HUES48 (cell line): ENCODE results near the gene TEX19.

Experiments used
- H3K27ac ChIP-seq: one replicate; pipeline ENCODE4 v1.7.0; 2013; ENCODE audit warnings: low read depth, low read length, inconsistent platforms
- H3K27me3 ChIP-seq: 2 replicates; pipeline ENCODE4 v1.6.1; 2013; ENCODE audit warnings: mild to moderate bottlenecking, low read length; ENCODE audit not compliant: control insufficient read depth, insufficient read depth
- H3K36me3 ChIP-seq: 2 replicates; pipeline ENCODE4 v1.6.1; 2013; ENCODE audit warnings: low read length; ENCODE audit not compliant: control insufficient read depth, insufficient read depth
- H3K4me1 ChIP-seq: 2 replicates; pipeline ENCODE4 v1.6.1; 2013; ENCODE audit warnings: mild to moderate bottlenecking, low read length; ENCODE audit not compliant: control insufficient read depth, insufficient read depth
- H3K4me3 ChIP-seq: 2 replicates; pipeline ENCODE4 v1.5.1; 2013; ENCODE audit warnings: mild to moderate bottlenecking, low read depth, low read length
- H3K9ac ChIP-seq: 2 replicates; pipeline ENCODE4 v1.6.1; 2013; ENCODE audit warnings: mild to moderate bottlenecking, low read depth, low read length, moderate library complexity
- H3K9me3 ChIP-seq: 2 replicates; pipeline ENCODE4 v1.6.1; 2013; ENCODE audit warnings: low read length; ENCODE audit not compliant: control insufficient read depth, insufficient read depth

Gene TEX19

GRCh38 chr17:82400830-82401229, 41.8 kb downstream of the TEX19 start:
- Histone ChIP-seq H3K27me3 (no peaks in the 10 kb centered on the region), H3K36me3 (no peaks in the 10 kb centered on the region), H3K27ac (no peak overlapping the region), H3K9ac (no peak overlapping the region), H3K4me3 (no peak overlapping the region), H3K4me1 (no peaks in the 10 kb centered on the region), H3K9me3 (no peaks in the 10 kb centered on the region)

DNA sequence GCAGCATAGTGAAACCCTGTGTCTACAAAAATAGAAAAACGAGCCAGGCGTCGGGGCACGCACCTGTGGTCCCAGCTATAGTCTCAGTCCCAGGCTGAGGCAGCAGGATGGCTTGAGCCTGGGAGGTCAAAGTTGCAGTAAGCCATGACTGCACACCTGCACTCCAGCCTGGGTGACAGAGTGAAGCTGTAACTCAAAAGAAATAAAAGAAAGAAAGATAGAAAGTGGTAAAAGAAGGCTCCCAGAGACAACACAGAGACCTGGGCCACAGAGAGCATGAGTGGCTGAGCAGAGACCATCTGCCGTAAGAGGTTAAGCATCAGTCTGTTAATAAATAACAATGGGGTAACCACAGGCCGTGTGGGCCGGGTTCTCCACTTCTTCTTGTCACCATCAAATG, 43.8 kb downstream of the TEX19 start:
- H3K36me3 ChIP-seq, result no peaks in the 10 kb centered on the region
- no peaks in the 10 kb centered on the region for H3K27me3 ChIP-seq
- no peak overlapping the region for H3K9ac ChIP-seq
- H3K4me1 ChIP-seq, result no peaks in the 10 kb centered on the region
- H3K4me3 ChIP-seq, result no peak overlapping the region
- H3K9me3 ChIP-seq, result no peaks in the 10 kb centered on the region
- H3K27ac ChIP-seq, result no peak overlapping the region

- H3K4me3 ChIP-seq, result no peak overlapping the region
- no peaks in the 10 kb centered on the region for H3K27me3 ChIP-seq
- H3K36me3 ChIP-seq, result no peaks in the 10 kb centered on the region
- H3K9ac ChIP-seq, result no peak overlapping the region
- no peak overlapping the region for H3K27ac ChIP-seq
- H3K4me1 ChIP-seq, result no peaks in the 10 kb centered on the region
- no peaks in the 10 kb centered on the region for H3K9me3 ChIP-seq
Observed at GRCh38 chr17:82403662-82404660, 44.9 kb downstream of the TEX19 start.

DNA sequence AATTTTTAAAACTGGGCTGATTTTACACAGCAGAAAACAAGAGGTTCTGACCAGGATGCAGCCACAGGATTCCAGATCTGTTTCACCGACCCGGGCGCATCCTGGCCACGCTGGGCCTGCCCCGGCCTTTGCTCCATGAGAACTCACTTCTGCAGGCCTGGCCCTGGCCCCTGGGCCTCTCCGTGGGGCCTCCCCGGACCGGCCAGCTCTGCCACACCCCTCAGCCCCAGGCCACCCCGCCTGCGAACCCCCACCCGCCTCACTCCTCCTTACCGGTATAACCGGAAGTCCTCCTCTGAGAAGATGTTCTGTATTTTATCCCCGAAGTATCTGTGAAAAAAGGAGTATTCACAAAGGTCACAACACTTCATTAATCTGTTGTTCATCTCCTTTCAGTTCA, 46.0 kb downstream of the TEX19 start:
- no peaks in the 10 kb centered on the region for H3K27me3 ChIP-seq
- no peak overlapping the region for H3K9ac ChIP-seq
- H3K4me3 ChIP-seq, result no peak overlapping the region
- no peak overlapping the region for H3K27ac ChIP-seq
- no peaks in the 10 kb centered on the region for H3K9me3 ChIP-seq
- H3K36me3 ChIP-seq, result no peaks in the 10 kb centered on the region
- H3K4me1 ChIP-seq, result no peaks in the 10 kb centered on the region

GRCh38 chr17:82406131-82406671, 47.2 kb downstream of the TEX19 start:
- Histone ChIP-seq H3K9me3 (no peaks in the 10 kb centered on the region), H3K27me3 (no peaks in the 10 kb centered on the region), H3K36me3 (no peaks in the 10 kb centered on the region), H3K4me3 (no peak overlapping the region), H3K4me1 (no peaks in the 10 kb centered on the region), H3K27ac (no peak overlapping the region), H3K9ac (no peak overlapping the region)

- H3K4me1 ChIP-seq, result no peaks in the 10 kb centered on the region
- no peak overlapping the region for H3K27ac ChIP-seq
Observed at GRCh38 chr17:82407255-82407654, 48.2 kb downstream of the TEX19 start.

DNA sequence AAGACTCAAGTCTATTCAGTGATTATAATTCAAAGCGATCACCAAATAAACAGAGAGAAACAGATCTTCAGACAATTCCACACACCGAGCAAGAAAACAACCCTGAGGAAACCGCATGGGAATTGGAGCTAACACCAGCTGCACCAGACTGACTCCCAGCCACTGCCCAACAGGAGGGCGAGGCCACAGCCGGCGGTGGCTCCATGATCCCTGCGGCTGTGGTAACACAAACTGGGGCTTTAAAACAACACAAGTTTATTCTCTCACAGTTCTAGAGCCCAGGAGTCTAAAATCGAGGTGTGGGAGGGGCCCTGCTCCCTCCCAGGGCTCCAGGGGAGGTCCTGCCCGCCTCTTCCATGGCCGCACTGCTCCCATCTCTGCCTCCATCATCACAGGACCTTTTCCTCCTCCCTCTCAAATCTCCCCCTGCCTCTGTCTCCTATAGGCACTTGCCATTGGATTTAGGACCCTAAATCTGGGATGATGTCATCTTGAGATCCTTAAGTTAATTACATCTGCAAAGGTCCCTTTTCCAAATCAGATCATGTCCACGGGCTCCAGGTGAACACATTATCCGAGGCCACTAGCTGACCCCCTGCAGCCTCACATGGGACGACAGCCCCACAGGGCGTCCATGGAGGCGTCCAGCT, 49.4 kb downstream of the TEX19 start:
- no peak overlapping the region for H3K27ac ChIP-seq
- H3K9ac ChIP-seq, result no peak overlapping the region
- H3K9me3 ChIP-seq, result no peaks in the 10 kb centered on the region
- H3K4me1 ChIP-seq, result no peaks in the 10 kb centered on the region
- H3K27me3 ChIP-seq, result no peaks in the 10 kb centered on the region
- H3K4me3 ChIP-seq, result no peak overlapping the region
- no peaks in the 10 kb centered on the region for H3K36me3 ChIP-seq

More at GRCh38 chr17:82407255-82407654, 48.2 kb downstream of the TEX19 start:
- Histone ChIP-seq H3K27me3 (no peaks in the 10 kb centered on the region), H3K36me3 (no peaks in the 10 kb centered on the region), H3K9me3 (no peaks in the 10 kb centered on the region), H3K4me3 (no peak overlapping the region), H3K9ac (no peak overlapping the region)

GRCh38 chr17:82408938-82409318, 49.9 kb downstream of the TEX19 start:
- Histone ChIP-seq H3K36me3 (no peaks in the 10 kb centered on the region), H3K4me3 (no peak overlapping the region), H3K4me1 (no peaks in the 10 kb centered on the region), H3K9me3 (no peaks in the 10 kb centered on the region), H3K9ac (no peak overlapping the region), H3K27me3 (no peaks in the 10 kb centered on the region), H3K27ac (no peak overlapping the region)

DNA sequence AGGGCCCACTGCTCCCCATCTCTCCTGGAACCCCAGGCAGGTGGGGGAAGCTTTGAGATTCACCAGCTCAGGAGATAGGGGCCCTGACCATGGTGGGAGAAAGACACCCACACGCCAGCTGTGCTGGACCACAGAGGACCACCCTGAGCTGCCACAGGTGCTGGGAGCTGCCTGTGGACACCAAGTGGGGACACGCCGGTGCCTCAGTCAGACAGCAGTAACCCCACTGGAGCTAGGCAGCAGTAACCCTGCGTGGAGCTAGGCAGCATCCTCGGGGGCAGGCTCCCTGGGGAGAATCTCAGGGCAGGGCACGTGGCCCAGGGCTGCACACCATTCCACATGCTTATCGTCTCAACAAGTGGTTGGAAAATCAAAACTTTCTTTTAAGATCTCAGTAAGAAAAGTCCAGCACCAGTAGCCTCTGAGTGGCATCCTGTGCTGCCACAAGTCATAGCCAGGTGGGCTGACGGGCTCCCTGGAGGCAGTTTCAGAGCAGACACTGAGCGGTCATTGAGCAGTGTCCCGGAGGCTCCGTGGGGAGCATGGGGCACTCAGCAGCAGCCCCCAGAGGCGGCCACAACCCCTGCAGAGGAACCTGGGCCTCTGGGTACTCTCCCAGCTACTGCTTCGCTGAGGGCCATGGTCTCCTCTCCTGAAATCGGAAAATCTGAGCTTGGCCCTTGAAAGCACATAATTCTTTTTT, 51.1 kb downstream of the TEX19 start:
- no peak overlapping the region for H3K27ac ChIP-seq
- no peak overlapping the region for H3K4me3 ChIP-seq
- H3K9me3 ChIP-seq, result no peaks in the 10 kb centered on the region
- H3K27me3 ChIP-seq, result no peaks in the 10 kb centered on the region
- H3K36me3 ChIP-seq, result no peaks in the 10 kb centered on the region
- no peak overlapping the region for H3K9ac ChIP-seq
- H3K4me1 ChIP-seq, result no peaks in the 10 kb centered on the region

DNA sequence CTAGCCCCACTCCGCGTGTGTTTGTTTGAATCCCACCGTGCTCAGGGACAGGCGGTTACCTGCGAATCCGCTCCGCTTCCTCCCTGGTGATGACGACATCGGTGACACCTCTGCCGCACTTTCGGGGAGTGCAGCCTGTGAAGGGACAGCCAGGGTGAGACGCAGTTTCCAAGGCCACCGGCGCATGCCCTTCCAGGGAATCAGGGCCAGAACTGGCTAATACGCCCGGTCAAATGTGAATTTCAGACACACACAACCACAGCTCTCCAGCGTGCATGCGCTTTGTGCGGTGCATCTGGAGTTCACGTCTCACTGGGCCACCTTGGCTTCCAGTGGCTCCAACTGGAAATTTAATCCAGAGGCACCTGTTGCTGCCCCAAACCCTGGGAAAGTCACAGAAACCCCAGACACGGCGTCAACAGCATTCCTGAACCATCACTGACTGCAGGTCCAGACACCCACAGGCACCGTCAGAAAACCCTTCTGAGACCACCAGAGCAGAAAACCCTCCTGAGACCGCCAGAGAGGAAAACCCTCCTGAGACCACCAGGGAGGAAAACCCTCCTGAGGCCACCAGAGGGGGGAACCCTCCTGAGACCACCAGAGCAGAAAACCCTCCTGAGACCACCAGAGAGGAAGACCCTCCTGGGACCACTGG, 52.5 kb downstream of the TEX19 start:
- H3K9me3 ChIP-seq, result no peaks in the 10 kb centered on the region
- H3K27me3 ChIP-seq, result no peaks in the 10 kb centered on the region
- no peaks in the 10 kb centered on the region for H3K36me3 ChIP-seq
- no peak overlapping the region for H3K4me3 ChIP-seq
- H3K27ac ChIP-seq, result no peak overlapping the region
- no peaks in the 10 kb centered on the region for H3K4me1 ChIP-seq
- no peak overlapping the region for H3K9ac ChIP-seq
